ENCODE data around the gene EGFL7. TPM values are rescaled to one million over a fixed set of nuclear protein-coding genes. Genes with fewer than 3 reads are reported as not detected.

EGFL7 gene
- total RNA-seq, 1 donor from 2014 or later = 917 TPM

DNA sequence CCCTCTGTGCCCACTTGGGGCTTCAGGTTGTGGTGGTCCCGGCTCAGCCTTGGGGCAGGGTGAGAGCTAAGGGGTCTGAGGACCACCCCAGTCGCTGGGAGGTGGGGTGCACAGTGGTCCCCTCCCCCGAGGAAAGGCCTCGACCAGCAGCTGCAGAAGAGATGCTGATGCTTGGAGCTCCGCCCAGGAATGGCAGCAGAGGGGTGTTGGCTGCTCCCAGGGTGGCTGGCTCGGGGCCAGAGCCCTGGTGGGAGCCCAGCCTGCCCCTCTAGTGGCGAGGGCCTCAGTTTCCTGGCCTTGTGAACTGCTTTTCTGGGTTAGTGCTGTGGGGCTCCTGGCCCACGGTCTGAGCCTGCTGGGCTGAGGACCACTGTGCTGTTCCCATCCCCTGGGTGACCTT is 50.8 kb downstream of the EGFL7 start:
- DNase-seq (ENCODE audit: extremely low read depth, low read depth, low spot score) = no peak

GRCh38 chr9:136714096-136714892 is 51.6 kb downstream of the EGFL7 start:
- DNase-seq (ENCODE audit: extremely low read depth, low read depth, low spot score) = peak; percentile 71

- no peak for DNase-seq (ENCODE audit: extremely low read depth, low read depth, low spot score)
These were observed 52.2 kb downstream of the EGFL7 start for GRCh38 chr9:136714893-136715274.

- no peak for DNase-seq (ENCODE audit: extremely low read depth, low read depth, low spot score)
These were observed 54.7 kb downstream of the EGFL7 start for GRCh38 chr9:136717399-136717798.

GRCh38 chr9:136718345-136719194 is 55.9 kb downstream of the EGFL7 start:
- no peak for DNase-seq (ENCODE audit: extremely low read depth, low read depth, low spot score)

DNA sequence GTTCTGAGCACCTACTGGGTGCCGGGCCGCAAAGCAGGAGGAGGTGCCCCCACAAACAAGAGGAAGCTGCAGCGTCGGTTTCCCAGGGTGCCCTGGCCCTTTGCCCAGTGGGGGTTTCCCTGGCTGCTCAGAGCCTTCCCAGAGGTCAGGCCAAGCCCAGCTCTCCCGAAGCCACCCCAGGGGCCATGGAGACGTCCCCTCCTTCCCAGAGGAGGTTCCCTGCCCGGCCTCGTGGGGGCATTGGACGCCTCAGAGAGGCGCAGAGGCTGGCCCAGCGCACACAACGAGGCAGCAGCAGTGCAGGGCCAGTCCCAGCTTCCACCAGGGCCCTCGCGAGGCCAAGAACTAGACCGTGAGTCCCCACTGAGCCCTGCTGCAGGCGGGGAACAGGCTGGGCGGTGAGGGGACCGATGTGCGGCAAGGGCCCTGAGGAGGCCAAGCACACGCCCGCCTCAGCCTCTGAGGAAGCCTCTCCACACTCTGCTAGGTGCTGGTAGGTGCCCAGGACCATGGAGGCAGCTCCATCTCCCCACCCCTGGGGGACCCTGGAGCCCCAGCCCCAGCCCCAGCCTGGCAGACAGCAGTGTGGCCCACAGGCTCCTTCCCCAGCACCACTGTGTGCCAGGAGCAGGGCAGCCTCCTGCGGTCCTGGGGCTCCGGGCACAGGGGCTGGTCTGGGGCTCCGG is 56.6 kb downstream of the EGFL7 start:
- DNase-seq (ENCODE audit: extremely low read depth, low read depth, low spot score) = no peak

- no peak for DNase-seq (ENCODE audit: extremely low read depth, low read depth, low spot score)
These were observed 57.7 kb downstream of the EGFL7 start for GRCh38 chr9:136720251-136720897.

- DNase-seq (ENCODE audit: extremely low read depth, low read depth, low spot score) = no peak
These were observed 58.2 kb downstream of the EGFL7 start for GRCh38 chr9:136720898-136721338.

DNA sequence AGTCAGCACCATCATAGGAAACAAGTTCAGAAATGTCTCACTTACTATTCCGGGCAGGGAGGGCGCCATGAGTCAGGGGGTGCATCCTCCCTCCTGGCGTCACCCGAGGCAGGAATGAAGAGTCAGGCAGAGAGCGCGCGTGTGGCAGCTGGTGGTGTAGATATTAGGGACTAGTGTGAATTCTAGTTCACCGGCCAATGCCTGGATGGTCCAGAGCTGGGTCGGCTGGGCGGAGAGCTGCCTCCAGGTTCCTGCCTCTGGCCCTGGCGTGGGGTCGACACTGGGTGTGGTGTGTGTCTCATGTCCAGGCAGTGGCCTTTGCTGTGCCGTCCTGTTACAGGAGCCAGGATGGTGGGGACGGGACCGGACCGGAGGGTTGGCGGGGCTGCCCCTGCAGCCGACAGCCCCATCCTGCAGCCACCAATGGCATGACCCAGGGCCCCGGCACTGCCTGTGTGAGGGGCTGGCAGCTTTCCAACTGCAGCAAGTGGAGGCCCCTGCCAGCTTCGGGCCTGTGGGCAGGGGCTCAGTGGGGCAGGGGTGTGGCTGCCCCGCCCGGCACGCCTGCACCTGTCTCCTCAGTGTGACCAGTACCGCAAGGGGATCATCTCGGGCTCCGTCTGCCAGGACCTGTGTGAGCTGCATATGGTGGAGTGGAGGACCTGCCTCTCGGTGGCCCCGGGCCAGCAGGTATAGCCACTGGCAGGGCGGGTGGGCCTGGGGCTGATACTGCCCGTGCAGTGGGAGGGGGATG is 58.8 kb downstream of the EGFL7 start:
- no peak for DNase-seq (ENCODE audit: extremely low read depth, low read depth, low spot score)

Other genes starting within 250 kb of the EGFL7 start
- 17.9 and 24.3 TPM in 2 replicates for gene INPP5E, start 223.1 kb upstream of the EGFL7 start, total RNA-seq
- 71.7 and 117 TPM in 2 replicates for gene SEC16A, start 179.9 kb upstream of the EGFL7 start, total RNA-seq
- gene NOTCH1, start 116.9 kb upstream of the EGFL7 start, total RNA-seq = 114 and 284 TPM in 2 replicates
- gene AGPAT2, start 24.5 kb downstream of the EGFL7 start, total RNA-seq = 43.2 and 50.2 TPM in 2 replicates
- 153 and 247 TPM in 2 replicates for gene DIPK1B, start 49.7 kb downstream of the EGFL7 start, total RNA-seq
- gene LCN10, start 80.0 kb downstream of the EGFL7 start, total RNA-seq = not detected in 2 replicates
- gene LCN6, start 85.6 kb downstream of the EGFL7 start, total RNA-seq = not detected in 2 replicates
- gene LCN8, start 95.3 kb downstream of the EGFL7 start, total RNA-seq = not detected in 2 replicates
- 0.29 TPM in 1 of 2 replicates, not detected in the other for gene LCN15, start 101.6 kb downstream of the EGFL7 start, total RNA-seq
- 69.7 and 113 TPM in 2 replicates for gene TMEM141, start 128.4 kb downstream of the EGFL7 start, total RNA-seq
- gene CCDC183, start 133.4 kb downstream of the EGFL7 start, total RNA-seq = 0.41 and 0.48 TPM in 2 replicates
- gene RABL6, start 145.0 kb downstream of the EGFL7 start, total RNA-seq = 90.2 and 99.9 TPM in 2 replicates
- gene AJM1, start 179.6 kb downstream of the EGFL7 start, total RNA-seq = 0.48 and 1.6 TPM in 2 replicates
- gene PHPT1, start 186.5 kb downstream of the EGFL7 start, total RNA-seq = 153 and 179 TPM in 2 replicates
- gene MAMDC4, start 189.4 kb downstream of the EGFL7 start, total RNA-seq = 1.4 and 3.4 TPM in 2 replicates
- gene EDF1, start 203.4 kb downstream of the EGFL7 start, total RNA-seq = 496 and 520 TPM in 2 replicates
- gene TRAF2, start 223.6 kb downstream of the EGFL7 start, total RNA-seq = 12.2 and 21.9 TPM in 2 replicates

All from glomerular endothelial cell (primary cell).